Skin epidermis (tissue), 12 donors: ENCODE measurements around the gene RAB11FIP5.
"Not testable (repeated sequence)": the region's sequence is repeated elsewhere in the genome, so short reads cannot be mapped to it uniquely, and the experiment has no call there.

Experiments used
- H3K27ac ChIP-seq, 21 experiments: fragments of 200-600 bp; sonication (generic) in 11 of 21; one replicate each; pipeline ENCODE4 v1.5.0; 2020; ENCODE audit warnings: mild to moderate bottlenecking in 3 of 21, inconsistent platforms in 2 of 21, moderate library complexity in 2 of 21
- H3K4me3 ChIP-seq, 7 experiments: fragments of 200-600 bp; sonication (generic) in 2 of 7; one replicate each; pipeline ENCODE4 v1.5.0; 2020; ENCODE audit warnings: inconsistent platforms in 2 of 7, mild to moderate bottlenecking in 2 of 7, moderate library complexity in 1 of 7

RAB11FIP5 gene, protein sequence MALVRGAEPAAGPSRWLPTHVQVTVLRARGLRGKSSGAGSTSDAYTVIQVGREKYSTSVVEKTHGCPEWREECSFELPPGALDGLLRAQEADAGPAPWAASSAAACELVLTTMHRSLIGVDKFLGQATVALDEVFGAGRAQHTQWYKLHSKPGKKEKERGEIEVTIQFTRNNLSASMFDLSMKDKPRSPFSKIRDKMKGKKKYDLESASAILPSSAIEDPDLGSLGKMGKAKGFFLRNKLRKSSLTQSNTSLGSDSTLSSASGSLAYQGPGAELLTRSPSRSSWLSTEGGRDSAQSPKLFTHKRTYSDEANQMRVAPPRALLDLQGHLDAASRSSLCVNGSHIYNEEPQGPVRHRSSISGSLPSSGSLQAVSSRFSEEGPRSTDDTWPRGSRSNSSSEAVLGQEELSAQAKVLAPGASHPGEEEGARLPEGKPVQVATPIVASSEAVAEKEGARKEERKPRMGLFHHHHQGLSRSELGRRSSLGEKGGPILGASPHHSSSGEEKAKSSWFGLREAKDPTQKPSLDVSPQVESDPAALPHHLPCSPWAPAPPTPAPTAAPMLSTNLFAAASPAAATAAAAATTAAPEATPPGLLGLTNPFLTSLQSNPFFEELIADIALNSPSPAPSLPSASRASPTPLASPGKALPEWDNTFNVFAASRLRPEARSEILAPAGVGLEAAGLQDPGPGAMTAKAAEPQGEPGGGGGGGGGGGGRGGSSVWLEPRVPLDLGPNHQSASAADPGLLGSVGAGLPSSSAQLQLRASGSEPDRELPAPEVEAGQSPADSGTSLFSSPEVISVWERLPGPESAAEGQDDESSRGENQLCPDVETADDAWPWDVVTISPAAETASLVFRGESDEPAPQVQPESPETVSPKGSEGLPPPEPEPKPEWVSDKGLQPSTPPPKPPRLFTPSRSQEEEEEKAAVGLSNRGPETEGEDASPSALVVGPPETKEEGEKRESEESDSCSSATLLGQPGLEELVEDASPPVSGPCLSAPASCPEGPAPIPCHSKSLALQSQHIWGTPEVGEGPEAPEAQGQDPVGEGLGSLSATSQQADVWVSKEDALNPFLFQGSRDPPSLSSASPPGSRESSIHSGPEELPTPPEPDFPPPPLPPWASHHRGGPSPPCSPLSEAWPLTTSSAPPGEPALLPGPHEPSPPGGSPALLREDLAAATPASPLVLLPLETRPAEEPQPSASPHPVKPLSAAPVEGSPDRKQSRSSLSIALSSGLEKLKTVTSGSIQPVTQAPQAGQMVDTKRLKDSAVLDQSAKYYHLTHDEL (N-terminal part only)

DNA sequence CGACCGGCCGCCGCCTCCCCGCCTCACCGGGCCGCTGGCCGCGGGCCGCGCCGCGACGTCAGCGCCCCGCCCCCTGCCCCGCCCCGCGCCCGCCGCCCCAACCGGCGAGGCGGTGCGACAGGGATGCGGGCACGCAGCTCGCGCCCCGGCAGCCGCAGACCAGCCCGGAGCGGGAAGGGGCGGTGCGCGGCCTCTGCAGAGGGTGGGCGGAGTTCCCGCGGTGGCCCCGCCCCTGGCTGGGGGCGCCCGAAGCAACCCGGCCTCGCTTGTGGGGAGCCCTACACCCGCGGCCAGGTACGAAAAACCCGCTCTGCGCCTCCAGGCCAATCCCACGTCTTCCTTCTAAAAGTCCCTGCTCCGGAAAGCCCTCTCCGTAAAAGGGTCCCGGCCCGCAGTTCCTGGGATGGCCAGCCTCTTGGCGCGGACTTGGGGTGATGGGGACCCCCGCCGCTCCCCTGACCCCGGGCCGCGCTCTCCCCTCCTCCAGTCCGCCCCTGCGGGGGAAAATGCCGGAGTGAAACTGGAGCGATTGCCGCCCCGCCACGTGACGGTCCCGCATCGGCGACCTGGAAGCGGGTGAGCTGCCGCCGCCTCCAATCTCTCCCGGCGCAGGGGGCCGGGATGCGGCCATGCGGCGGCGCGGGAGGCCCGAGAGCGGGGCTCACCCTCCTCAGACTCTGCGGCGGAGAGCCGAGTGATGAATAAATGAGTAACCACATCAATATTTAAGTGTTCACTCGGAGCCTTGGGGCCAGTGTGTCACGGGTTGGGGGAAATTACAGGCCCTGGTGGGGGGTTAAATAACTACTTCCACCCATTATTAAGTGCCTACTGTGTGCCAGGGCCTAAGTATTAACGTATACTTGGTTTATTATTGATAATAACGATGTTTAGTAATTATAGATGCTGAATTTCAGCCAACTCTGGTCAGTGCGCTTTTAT is at the start of gene RAB11FIP5:
Gene RAB11FIP5, minus strand, starts transcription at position 36 of the 942 bp plus-strand sequence. CDS start 171 bp downstream, outside the sequence.
- Histone ChIP-seq H3K4me3 (peak within 1 kb of the TSS; percentile 63 to 87 (median 70)), H3K27ac (peak within 1 kb of the TSS; percentile 65 to 93 (median 84))

DNA sequence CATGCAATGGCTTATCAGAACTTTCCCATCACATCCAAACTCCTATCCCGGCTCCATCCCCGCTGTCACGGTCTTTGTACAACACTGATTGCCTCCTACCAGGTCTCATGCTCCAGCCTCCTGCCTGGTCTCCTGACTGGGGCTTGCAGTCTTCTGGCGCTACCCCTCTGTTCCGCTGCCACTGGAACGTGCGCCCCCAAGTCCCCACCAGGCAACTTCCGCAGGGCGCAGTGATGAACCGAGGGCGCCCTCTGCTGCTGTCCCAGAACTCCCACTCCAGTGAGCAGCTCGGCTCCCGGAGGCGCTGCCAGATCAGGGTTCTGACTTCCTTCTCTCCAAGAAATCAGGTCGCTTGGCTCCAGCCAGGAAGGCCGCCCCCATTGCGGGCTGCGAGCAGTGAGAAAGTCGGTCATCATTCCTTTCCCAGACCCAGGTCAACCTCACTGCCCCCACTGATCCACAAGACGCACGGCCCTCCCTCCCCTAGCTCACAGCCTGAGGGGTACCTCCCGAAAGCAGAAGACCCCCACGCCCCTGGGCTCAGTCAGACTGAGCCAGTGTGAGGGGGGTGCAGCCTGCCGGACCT is 43.9 kb upstream of the RAB11FIP5 start:
- Histone ChIP-seq H3K4me3 (no peak overlapping the region), H3K27ac (no peak overlapping the region)

DNA sequence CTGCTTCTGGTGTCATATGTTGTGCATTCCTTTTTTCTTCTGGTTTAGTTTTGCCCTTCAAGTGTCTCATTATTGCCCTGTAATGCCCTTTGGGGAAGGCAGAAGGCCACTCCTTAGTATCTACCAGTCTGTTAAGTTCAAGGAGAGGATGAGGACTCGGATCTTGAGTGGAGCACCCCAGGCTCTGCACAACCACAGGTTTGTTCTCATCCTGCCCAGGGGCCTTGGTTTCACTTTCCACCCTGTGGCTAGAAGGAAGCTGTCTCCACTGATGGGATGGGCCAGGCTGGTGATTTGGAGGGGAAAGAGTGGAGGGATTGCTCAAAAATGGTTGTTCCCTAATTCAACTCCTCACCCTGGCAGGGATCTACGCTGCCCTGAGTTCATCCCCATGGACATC is 30.2 kb upstream of the RAB11FIP5 start:
- Histone ChIP-seq H3K27ac (no peak overlapping the region), H3K4me3 (no peak overlapping the region)

- no peak overlapping the region for H3K4me3 ChIP-seq
Measured at GRCh38 chr2:73141896-73142295, 29.1 kb upstream of the RAB11FIP5 start.

DNA sequence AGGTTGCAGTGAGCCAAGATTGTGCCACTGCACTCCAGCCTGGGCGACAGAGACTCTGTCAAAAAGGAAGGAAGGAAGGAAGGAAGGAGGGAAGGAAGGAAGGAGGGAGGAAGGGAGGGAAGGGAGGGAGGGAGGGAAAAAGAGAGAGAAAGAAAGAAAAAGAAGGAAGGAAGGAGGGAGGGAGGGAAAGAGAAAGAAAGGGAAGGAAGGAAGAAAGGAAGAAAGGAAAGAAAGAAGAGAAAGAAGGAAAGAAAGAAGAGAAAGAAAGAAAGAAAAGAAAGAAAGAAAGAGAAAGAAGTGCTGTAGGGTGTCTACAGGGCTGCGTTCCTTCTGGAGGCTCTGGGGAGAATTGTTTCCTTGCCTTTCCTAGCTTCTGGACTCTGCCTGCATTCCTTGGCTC is 22.5 kb upstream of the RAB11FIP5 start:
- no peak overlapping the region for H3K4me3 ChIP-seq
- no peak overlapping the region for H3K27ac ChIP-seq

More at GRCh38 chr2:73141896-73142295, 29.1 kb upstream of the RAB11FIP5 start:
- no peak overlapping the region for H3K27ac ChIP-seq

DNA sequence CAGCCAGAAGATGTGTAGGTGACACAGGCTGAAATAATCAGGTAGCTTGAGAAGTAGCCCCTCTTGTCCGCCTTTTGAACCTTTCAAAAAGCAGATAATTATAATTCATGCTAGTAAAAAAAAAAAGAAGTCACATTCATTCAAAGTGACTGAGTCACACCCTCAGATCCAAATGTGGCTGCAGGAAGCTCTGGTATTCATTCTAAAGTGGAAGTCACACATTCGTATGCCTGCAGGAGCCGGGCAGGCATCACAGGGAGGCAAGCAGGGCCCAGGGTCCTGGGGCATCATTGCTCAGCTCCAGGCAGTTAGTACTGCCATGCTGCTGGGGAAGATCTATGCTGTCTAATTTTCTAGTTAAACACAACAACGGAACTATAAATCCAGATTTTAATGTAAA is 21.7 kb upstream of the RAB11FIP5 start:
- H3K4me3 ChIP-seq = no peak overlapping the region
- H3K27ac ChIP-seq = no peak overlapping the region

- no peak overlapping the region for H3K4me3 ChIP-seq
- H3K27ac ChIP-seq = no peak overlapping the region
Measured at GRCh38 chr2:73133566-73134197, 20.9 kb upstream of the RAB11FIP5 start.

DNA sequence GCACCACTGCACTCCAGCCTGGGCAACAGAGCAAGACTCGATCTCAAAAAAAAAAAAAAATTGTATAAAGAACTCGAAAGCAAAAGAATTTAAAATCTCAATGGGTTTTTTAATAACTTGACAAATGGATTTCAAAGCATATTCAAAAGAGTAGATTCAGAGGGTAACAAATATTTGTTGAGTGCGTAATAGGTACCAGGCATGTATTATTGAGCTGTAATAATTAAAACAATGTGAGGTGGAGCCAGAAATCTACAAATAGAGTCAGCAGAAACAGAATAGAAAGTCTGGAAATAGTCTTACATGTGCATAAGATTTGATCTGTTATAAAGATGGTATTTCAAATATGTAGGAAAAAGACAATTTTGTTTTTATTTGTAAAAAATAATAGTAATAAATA is 19.1 kb upstream of the RAB11FIP5 start:
- H3K4me3 ChIP-seq = no peak overlapping the region
- no peak overlapping the region for H3K27ac ChIP-seq

DNA sequence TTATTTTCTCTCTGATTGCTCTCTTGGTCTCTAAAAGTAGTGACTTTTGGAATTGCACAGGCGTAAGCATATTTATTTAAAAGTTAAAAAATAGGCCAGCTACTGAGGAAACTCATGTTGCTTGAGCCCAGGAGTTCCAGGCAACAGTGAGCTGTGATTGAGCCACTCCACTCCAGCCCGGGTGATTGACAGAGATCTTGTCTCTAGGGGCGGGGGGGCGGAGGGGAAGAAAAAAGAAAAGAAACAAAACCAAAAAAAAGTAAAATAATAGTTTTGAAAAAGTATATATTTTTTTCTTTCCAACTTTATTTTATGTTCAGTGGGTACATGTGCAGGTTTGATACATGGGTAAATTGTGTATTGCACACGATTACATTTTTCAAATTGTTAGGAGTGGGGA is 18.0 kb upstream of the RAB11FIP5 start:
- Histone ChIP-seq H3K4me3 (no peak overlapping the region), H3K27ac (no peak overlapping the region)

DNA sequence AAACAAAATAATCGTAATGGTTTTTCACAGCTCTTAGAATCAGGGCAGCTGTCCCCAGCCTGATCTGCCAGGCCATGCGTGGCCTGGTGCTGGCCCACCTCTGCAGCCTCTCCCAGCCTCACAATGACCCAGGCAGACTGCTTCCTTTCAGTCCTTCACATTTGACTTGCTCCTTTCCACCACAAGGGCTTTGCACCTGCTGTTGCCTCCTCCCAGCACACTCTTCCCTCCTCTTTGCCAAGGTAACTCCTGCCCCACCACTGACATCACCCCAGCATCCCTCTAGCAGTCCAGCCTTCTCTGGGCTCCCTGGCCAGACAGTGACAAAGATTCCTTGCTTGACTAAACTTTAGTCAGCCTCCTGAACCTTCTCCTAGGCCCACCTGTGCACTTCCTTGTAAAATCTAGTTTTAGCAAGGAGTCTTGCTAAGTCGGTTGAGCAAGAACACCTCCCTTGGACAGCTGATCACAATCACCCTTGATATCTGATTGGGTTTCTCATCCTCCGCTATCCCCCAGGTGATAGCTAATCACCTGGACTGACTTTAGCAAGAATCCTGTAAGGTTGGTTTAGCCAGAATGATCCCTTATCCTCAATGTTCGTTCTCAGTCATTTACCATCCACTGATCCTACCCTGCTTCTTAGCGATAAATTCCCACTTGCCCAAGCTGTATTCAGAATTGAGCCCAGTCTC is 16.2 kb upstream of the RAB11FIP5 start:
- H3K4me3 ChIP-seq = no peak overlapping the region
- H3K27ac ChIP-seq = no peak overlapping the region

- no peak overlapping the region for H3K4me3 ChIP-seq
Measured at GRCh38 chr2:73122536-73122935, 9.8 kb upstream of the RAB11FIP5 start.

DNA sequence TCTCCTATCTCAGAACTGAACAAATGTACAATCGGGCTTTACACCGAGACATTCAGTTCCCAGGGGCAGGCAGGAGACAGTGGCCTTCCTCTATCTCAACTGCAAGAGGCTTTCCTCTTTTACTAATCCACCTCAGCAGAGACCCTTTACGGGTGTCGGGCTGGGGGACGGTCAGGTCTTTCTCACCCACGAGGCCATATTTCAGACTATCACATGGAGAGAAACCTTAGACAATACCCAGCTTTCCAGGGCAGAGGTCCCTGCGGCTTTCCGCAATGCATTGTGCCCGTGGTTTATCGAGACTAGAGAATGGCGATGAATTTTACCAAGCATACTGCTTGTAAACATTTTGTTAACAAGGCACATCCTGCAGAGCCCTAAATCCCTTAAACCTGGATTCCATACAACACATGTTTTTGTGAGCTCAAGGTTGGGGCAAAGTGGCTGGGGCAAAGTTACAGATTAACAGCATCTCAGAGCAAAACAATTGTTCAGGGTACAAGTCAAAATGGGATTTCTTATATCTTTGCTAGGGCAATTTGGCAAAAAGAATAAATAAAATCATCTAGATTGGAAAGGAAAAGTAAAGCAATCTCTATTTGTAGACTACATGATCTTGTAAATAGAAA is 7.0 kb upstream of the RAB11FIP5 start:
- H3K4me3 ChIP-seq, H3K27ac ChIP-seq: not testable (repeated sequence)

More at GRCh38 chr2:73122536-73122935, 9.8 kb upstream of the RAB11FIP5 start:
- H3K27ac ChIP-seq = no peak overlapping the region

DNA sequence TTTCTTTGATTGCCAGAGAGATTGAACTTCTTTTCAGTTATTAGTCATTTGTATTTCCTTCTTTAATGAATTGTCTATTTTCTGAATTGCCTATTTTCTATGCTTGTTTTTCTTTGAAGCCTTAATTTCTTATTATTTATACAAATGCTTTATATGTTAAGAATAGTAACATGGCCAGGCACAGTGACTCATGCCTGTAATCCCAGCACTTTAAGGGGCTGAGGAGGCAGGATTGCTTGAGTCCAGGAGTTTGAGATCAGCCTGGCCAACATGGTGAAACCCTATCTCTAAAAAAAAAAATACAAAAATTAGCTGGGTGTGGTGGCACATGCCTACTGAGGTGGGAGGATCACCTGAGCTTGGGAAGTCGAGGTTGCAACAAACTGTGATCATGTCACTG is 4.7 kb upstream of the RAB11FIP5 start:
- no peak overlapping the region for H3K4me3 ChIP-seq
- peak overlapping the region in 1 of 21 experiments; percentile 7 for H3K27ac ChIP-seq

GRCh38 chr2:73116182-73116960 is 3.6 kb upstream of the RAB11FIP5 start:
- Histone ChIP-seq H3K4me3 (no peak overlapping the region), H3K27ac (no peak overlapping the region)

DNA sequence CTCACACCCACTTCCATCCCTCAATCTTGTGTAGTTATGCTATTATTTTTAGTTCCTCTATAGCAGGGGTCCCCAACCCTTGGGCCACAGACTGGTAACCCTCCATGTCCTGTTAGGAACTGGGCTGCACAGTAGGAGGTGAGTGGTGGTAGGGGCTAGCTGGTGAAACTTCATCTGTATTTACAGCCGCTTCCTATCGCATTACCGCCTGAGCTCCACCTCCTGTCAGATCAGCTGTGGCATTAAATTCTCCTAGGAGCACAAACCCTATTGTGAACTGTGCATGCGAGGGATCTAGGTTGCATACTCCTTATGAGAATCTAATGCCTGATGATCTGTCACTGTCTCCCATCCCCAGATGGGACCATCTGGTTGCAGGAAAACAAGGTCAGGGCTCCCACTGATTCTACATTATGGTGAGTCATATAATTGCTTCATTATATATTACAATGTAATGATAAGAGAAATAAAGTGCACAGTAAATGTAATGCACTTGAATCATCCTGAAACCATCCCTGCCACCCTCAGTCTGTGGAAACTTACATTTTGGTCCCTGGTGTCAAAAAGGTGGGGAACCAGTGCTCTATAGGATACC is 1.6 kb upstream of the RAB11FIP5 start:
- Histone ChIP-seq H3K27ac (no peak overlapping the region), H3K4me3 (no peak overlapping the region)
